ENCODE results near the gene TH. TPM values are rescaled to one million over a fixed set of nuclear protein-coding genes. Genes with fewer than 3 reads are reported as not detected.

Gene TH
- polyA plus RNA-seq, 1 donor from 2014 or later, result 3.6 TPM

DNA sequence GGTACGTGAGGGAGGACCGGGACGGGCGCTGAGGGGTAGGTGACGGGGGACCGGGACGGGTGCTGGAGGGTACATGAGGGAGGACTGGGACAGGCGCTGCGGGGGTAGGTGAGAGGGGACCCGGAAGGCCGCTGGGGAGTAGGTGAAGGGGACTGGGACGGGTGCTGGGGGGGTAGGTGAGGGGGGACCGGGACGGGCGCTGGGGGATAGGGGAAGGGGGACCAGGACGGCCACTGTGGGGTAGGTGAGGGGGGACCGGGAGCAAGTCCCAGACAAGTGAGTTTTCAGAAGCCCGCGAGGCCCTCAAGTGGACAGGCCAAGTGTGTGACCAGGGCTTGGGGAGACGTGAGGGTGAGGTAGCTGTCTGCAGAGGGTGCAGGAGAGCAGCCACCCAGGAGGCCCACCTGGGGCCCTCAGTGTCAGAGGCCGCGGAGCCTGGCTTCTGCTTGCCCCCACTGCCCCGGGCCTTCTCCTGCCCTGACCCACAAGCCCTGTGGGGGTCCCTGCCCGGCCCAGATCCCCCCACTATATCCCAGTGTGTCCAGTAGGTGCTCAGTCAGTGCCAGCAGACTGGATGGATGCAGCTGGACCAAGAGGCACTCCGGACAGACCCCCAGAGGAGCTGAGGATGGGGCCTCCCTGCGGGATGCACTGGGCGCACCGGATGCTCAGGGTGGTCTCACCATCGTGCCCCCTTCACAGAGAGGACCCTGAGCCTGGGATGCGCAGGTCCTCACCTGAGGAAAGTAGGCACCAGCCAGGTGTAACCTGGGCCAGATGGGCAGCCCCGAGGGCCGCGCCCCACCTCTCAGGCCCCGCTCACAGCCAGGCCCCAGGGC, 44.2 kb upstream of the TH start:
- no peak overlapping the region for H3K27ac ChIP-seq (ENCODE audit: low read length)
- H3K4me3 ChIP-seq (ENCODE audit: low read length), result no peak overlapping the region
- H3K36me3 ChIP-seq (ENCODE audit: insufficient read depth, low read length), result no peaks in the 10 kb centered on the region
- H3F3A ChIP-seq (ENCODE audit: insufficient read depth, low read length, poor library complexity, severe bottlenecking), result no peaks in the 10 kb centered on the region
- H2AFZ ChIP-seq (ENCODE audit: low read depth, low read length), result no peak overlapping the region
- H3K27me3 ChIP-seq (ENCODE audit: insufficient read depth, low read depth, low read length), result no peaks in the 10 kb centered on the region
- no peak overlapping the region for H3K9ac ChIP-seq (ENCODE audit: low read length)
- no peaks in the 10 kb centered on the region for H4K20me1 ChIP-seq (ENCODE audit: insufficient read depth)
- no peak for TF ChIP-seq MXI1 (conservative IDR thresholded peaks at IDR 0.05; ENCODE audit: poor library complexity, severe bottlenecking)
- TF ChIP-seq POLR2AphosphoS5 (IDR thresholded peaks at IDR 0.05), result no peak
- TF ChIP-seq TAF1 (IDR thresholded peaks at IDR 0.05; ENCODE audit: low read depth), result no peak
- no peak for TF ChIP-seq CTCF (IDR thresholded peaks at IDR 0.05; ENCODE audit: poor library complexity, severe bottlenecking)
- TF ChIP-seq, protein P1, sequence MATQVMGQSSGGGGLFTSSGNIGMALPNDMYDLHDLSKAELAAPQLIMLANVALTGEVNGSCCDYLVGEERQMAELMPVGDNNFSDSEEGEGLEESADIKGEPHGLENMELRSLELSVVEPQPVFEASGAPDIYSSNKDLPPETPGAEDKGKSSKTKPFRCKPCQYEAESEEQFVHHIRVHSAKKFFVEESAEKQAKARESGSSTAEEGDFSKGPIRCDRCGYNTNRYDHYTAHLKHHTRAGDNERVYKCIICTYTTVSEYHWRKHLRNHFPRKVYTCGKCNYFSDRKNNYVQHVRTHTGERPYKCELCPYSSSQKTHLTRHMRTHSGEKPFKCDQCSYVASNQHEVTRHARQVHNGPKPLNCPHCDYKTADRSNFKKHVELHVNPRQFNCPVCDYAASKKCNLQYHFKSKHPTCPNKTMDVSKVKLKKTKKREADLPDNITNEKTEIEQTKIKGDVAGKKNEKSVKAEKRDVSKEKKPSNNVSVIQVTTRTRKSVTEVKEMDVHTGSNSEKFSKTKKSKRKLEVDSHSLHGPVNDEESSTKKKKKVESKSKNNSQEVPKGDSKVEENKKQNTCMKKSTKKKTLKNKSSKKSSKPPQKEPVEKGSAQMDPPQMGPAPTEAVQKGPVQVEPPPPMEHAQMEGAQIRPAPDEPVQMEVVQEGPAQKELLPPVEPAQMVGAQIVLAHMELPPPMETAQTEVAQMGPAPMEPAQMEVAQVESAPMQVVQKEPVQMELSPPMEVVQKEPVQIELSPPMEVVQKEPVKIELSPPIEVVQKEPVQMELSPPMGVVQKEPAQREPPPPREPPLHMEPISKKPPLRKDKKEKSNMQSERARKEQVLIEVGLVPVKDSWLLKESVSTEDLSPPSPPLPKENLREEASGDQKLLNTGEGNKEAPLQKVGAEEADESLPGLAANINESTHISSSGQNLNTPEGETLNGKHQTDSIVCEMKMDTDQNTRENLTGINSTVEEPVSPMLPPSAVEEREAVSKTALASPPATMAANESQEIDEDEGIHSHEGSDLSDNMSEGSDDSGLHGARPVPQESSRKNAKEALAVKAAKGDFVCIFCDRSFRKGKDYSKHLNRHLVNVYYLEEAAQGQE (IDR thresholded peaks at IDR 0.05; ENCODE audit: borderline replicate concordance), result no peak
- TF ChIP-seq EP300 (conservative IDR thresholded peaks at IDR 0.05; ENCODE audit: poor library complexity, severe bottlenecking), result no peak
- TF ChIP-seq SMC3 (conservative IDR thresholded peaks at IDR 0.05; ENCODE audit: poor library complexity), result no peak
- TF ChIP-seq EZH2 (IDR thresholded peaks at IDR 0.05; ENCODE audit: borderline replicate concordance, insufficient read depth, low read length, poor library complexity, severe bottlenecking), result no peak
- no peak for TF ChIP-seq RAD21 (conservative IDR thresholded peaks at IDR 0.05)
- no peaks in the 10 kb centered on the region for H3K79me2 ChIP-seq (replicated peaks; ENCODE audit: insufficient read depth, low read length)
- H3K9me2 ChIP-seq (ENCODE audit: insufficient read depth, low read length), result no peaks in the 10 kb centered on the region
- H3K9me3 ChIP-seq (ENCODE audit: low read length), result no peaks in the 10 kb centered on the region
- H3K4me2 ChIP-seq (ENCODE audit: low read length), result no peak overlapping the region

DNA sequence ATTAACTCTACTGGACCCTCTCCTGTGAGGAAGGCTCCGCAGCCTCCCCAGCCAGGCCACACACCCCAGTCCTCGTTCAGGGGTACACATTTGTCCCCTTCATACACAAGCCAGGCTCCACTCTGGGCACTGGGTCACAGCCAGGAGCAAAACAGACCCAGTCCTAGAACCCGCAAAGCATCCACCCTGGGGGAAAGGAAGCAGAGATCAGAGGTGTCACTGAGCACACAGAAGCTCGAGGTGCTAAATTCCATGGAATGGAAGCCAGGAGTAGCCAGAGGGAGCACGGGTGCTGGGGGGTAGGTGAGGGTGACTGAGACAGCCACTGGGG, 43.6 kb upstream of the TH start:
- Histone ChIP-seq H3K9ac (ENCODE audit: low read length) (no peak overlapping the region), H3K36me3 (ENCODE audit: insufficient read depth, low read length) (no peaks in the 10 kb centered on the region), H3F3A (ENCODE audit: insufficient read depth, low read length, poor library complexity, severe bottlenecking) (no peaks in the 10 kb centered on the region), H3K79me2 (replicated peaks; ENCODE audit: insufficient read depth, low read length) (no peaks in the 10 kb centered on the region), H3K4me3 (ENCODE audit: low read length) (no peak overlapping the region), H3K27me3 (ENCODE audit: insufficient read depth, low read depth, low read length) (no peaks in the 10 kb centered on the region), H3K9me2 (ENCODE audit: insufficient read depth, low read length) (no peaks in the 10 kb centered on the region), H3K4me2 (ENCODE audit: low read length) (no peak overlapping the region), H3K9me3 (ENCODE audit: low read length) (no peaks in the 10 kb centered on the region), H3K27ac (ENCODE audit: low read length) (no peak overlapping the region), H4K20me1 (ENCODE audit: insufficient read depth) (no peaks in the 10 kb centered on the region), H2AFZ (ENCODE audit: low read depth, low read length) (no peak overlapping the region)
- TF ChIP-seq EP300 (conservative IDR thresholded peaks at IDR 0.05; ENCODE audit: poor library complexity, severe bottlenecking) (no peak), CTCF (IDR thresholded peaks at IDR 0.05; ENCODE audit: poor library complexity, severe bottlenecking) (no peak), EZH2 (IDR thresholded peaks at IDR 0.05; ENCODE audit: borderline replicate concordance, insufficient read depth, low read length, poor library complexity, severe bottlenecking) (no peak), SMC3 (conservative IDR thresholded peaks at IDR 0.05; ENCODE audit: poor library complexity) (no peak), MXI1 (conservative IDR thresholded peaks at IDR 0.05; ENCODE audit: poor library complexity, severe bottlenecking) (no peak), RAD21 (conservative IDR thresholded peaks at IDR 0.05) (no peak), TAF1 (IDR thresholded peaks at IDR 0.05; ENCODE audit: low read depth) (no peak), POLR2AphosphoS5 (IDR thresholded peaks at IDR 0.05) (no peak)
- TF ChIP-seq, protein P1 (IDR thresholded peaks at IDR 0.05; ENCODE audit: borderline replicate concordance), result no peak
